Keratinocyte (primary cell): ENCODE measurements around the gene NANOS3.

Source experiments
- EZH2 ChIP-seq: IDR thresholded peaks from one replicate; pipeline ENCODE4 v1.6.1; 2012; ENCODE audit warnings: inconsistent platforms, mild to moderate bottlenecking, low read length, moderate library complexity
- TF ChIP-seq, protein P1 (sequence below), 3 experiments: IDR thresholded peaks in 1 of 3; conservative IDR thresholded peaks in 1 of 3; optimal IDR thresholded peaks in 1 of 3; 2 replicates in 2 of 3; 3 replicates in 1 of 3; pipeline versions ENCODE3 to v1.5.1; 2011; ENCODE audit warnings: low read length in 3 of 3, mild to moderate bottlenecking in 3 of 3, moderate library complexity in 2 of 3, control low read depth in 1 of 3, inconsistent platforms in 1 of 3; ENCODE audit not compliant: insufficient read depth in 2 of 3; ENCODE audit errors: extremely low read depth in 1 of 3

GRCh38 chr19:13908674-13909073, 31.7 kb downstream of the NANOS3 start:
- TF ChIP-seq, protein P1, sequence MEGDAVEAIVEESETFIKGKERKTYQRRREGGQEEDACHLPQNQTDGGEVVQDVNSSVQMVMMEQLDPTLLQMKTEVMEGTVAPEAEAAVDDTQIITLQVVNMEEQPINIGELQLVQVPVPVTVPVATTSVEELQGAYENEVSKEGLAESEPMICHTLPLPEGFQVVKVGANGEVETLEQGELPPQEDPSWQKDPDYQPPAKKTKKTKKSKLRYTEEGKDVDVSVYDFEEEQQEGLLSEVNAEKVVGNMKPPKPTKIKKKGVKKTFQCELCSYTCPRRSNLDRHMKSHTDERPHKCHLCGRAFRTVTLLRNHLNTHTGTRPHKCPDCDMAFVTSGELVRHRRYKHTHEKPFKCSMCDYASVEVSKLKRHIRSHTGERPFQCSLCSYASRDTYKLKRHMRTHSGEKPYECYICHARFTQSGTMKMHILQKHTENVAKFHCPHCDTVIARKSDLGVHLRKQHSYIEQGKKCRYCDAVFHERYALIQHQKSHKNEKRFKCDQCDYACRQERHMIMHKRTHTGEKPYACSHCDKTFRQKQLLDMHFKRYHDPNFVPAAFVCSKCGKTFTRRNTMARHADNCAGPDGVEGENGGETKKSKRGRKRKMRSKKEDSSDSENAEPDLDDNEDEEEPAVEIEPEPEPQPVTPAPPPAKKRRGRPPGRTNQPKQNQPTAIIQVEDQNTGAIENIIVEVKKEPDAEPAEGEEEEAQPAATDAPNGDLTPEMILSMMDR (optimal IDR thresholded peaks at IDR 0.05 in 1 of 3, IDR thresholded peaks at IDR 0.05 in 1 of 3, conservative IDR thresholded peaks at IDR 0.05 in 1 of 3; ENCODE audit: extremely low read depth in 1 of 3, insufficient read depth in 2 of 3, low read length in 3 of 3), result no peak
- no peak for TF ChIP-seq EZH2
